ENCODE data around the gene DTX3L.

DNA sequence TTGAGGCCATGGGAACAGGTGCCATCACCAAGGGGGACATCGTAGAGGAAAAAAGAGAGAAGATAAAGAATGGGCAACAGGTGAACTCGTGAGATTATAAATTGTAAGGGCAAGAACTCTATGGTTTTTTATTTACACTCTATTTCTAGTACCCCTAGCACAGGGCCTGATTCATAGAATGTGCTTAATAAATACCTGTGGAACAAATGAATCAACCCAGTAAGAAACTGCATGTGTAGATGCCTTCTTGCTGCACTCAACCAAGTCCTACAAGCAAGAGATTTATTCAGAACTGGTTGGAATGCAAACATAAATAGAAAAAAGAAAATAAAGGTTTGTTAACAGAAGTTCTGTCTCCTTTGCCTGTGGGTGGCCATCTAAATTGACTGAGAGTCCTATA is 30.7 kb upstream of the DTX3L start:
- TF ChIP-seq, protein P1, sequence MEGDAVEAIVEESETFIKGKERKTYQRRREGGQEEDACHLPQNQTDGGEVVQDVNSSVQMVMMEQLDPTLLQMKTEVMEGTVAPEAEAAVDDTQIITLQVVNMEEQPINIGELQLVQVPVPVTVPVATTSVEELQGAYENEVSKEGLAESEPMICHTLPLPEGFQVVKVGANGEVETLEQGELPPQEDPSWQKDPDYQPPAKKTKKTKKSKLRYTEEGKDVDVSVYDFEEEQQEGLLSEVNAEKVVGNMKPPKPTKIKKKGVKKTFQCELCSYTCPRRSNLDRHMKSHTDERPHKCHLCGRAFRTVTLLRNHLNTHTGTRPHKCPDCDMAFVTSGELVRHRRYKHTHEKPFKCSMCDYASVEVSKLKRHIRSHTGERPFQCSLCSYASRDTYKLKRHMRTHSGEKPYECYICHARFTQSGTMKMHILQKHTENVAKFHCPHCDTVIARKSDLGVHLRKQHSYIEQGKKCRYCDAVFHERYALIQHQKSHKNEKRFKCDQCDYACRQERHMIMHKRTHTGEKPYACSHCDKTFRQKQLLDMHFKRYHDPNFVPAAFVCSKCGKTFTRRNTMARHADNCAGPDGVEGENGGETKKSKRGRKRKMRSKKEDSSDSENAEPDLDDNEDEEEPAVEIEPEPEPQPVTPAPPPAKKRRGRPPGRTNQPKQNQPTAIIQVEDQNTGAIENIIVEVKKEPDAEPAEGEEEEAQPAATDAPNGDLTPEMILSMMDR (conservative IDR thresholded peaks at IDR 0.05; ENCODE audit: low read depth, low read length), result no peak
- no peak for TF ChIP-seq EZH2 (IDR thresholded peaks at IDR 0.05; ENCODE audit: low read length, unreplicated experiment)

Measured in PC-3 (cell line).